Fibroblast of mammary gland (primary cell): ENCODE measurements around the gene CDKAL1.

Experiments
- DNase-seq: peaks from one replicate; pipeline ENCODE4 v3.0.0-alpha.2; 2010; ENCODE audit warnings: low read depth
- H3K4me3 ChIP-seq: 2 replicates; pipeline ENCODE4 v1.5.1; 2011; ENCODE audit warnings: low read depth, mild to moderate bottlenecking, low read length, moderate library complexity; ENCODE audit not compliant: control insufficient read depth
- CTCF ChIP-seq: conservative IDR thresholded peaks from 2 replicates; pipeline ENCODE4 v1.5.1; 2011; ENCODE audit warnings: low read depth, low read length, inconsistent platforms; ENCODE audit not compliant: control insufficient read depth, insufficient read depth

CDKAL1 gene

GRCh38 chr6:21110684-21111083, 576.4 kb downstream of the CDKAL1 start:
- H3K4me3 ChIP-seq: no peak overlapping the region
- no peak for TF ChIP-seq CTCF
- no peak for DNase-seq

- DNase-seq: no peak
- TF ChIP-seq CTCF: no peak
- no peak overlapping the region for H3K4me3 ChIP-seq
These were observed 577.0 kb downstream of the CDKAL1 start for GRCh38 chr6:21111093-21111725.

GRCh38 chr6:21115111-21115510, 580.9 kb downstream of the CDKAL1 start:
- no peak for TF ChIP-seq CTCF
- peak; percentile 42 for DNase-seq
- H3K4me3 ChIP-seq: no peak overlapping the region

- H3K4me3 ChIP-seq: no peak overlapping the region
- DNase-seq: no peak
- no peak for TF ChIP-seq CTCF
These were observed 582.5 kb downstream of the CDKAL1 start for GRCh38 chr6:21116736-21117135.

GRCh38 chr6:21118216-21118780, 584.0 kb downstream of the CDKAL1 start:
- TF ChIP-seq CTCF: no peak
- no peak for DNase-seq
- H3K4me3 ChIP-seq: no peak overlapping the region

GRCh38 chr6:21121636-21122136, 587.4 kb downstream of the CDKAL1 start:
- TF ChIP-seq CTCF: no peak
- no peak overlapping the region for H3K4me3 ChIP-seq
- DNase-seq: no peak
